Nephron (organoid): ENCODE data around the gene SLC25A39.
"Not testable (repeated sequence)": the region's sequence is repeated elsewhere in the genome, so short reads cannot be mapped to it uniquely, and the experiment has no call there.

ENCODE experiments used
- H3K27ac Mint-ChIP-seq, 3 experiments: 2 replicates each; pipeline ENCODE4 v1.8.0; 2020; ENCODE audit warnings: mixed read lengths in 3 of 3, mild to moderate bottlenecking in 2 of 3, moderate library complexity in 1 of 3
- H3K27me3 Mint-ChIP-seq: 2 replicates; pipeline ENCODE4 v1.8.0; 2021; ENCODE audit warnings: low read depth, mild to moderate bottlenecking, moderate library complexity, mixed read lengths
- H3K36me3 Mint-ChIP-seq: 2 replicates; pipeline ENCODE4 v1.8.0; 2020; ENCODE audit warnings: low read depth, mixed read lengths
- H3K4me1 Mint-ChIP-seq: 2 replicates; pipeline ENCODE4 v1.8.0; 2020; ENCODE audit warnings: mixed read lengths
- H3K4me3 Mint-ChIP-seq, 3 experiments: 2 replicates each; pipeline ENCODE4 v1.8.0; 2020; ENCODE audit warnings: mild to moderate bottlenecking in 3 of 3, mixed read lengths in 3 of 3, moderate library complexity in 2 of 3
- H3K9me3 Mint-ChIP-seq: 2 replicates; pipeline ENCODE4 v1.8.0; 2020; ENCODE audit warnings: mixed read lengths
- TF ChIP-seq, protein P1 (sequence below), 3 experiments: fragments of 200-600 bp; sonication (generic); IDR thresholded peaks; one replicate each; pipeline ENCODE4 v1.5.0; 2021; ENCODE audit warnings: antibody characterized with exemption in 3 of 3; ENCODE audit not compliant: unreplicated experiment in 3 of 3

The SLC25A39 gene, protein sequence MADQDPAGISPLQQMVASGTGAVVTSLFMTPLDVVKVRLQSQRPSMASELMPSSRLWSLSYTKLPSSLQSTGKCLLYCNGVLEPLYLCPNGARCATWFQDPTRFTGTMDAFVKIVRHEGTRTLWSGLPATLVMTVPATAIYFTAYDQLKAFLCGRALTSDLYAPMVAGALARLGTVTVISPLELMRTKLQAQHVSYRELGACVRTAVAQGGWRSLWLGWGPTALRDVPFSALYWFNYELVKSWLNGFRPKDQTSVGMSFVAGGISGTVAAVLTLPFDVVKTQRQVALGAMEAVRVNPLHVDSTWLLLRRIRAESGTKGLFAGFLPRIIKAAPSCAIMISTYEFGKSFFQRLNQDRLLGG

GRCh38 chr17:44324571-44325275 is at the start of gene SLC25A39:
Gene SLC25A39 (minus strand): TSS chr17:44324823. CDS start chr17:44323562, 1,261 bp downstream.
- Mint-ChIP-seq H3K36me3 (peaks cover under 1% of the 10 kb centered on the region), H3K27me3 (peaks cover 15% of the 10 kb centered on the region), H3K9me3 (no peaks in the 10 kb centered on the region), H3K27ac (peak within 1 kb of the TSS; percentile 35 to 90 (median 58)), H3K4me1 (peaks cover 9% of the 10 kb centered on the region), H3K4me3 (peak within 1 kb of the TSS; percentile 88 to 92 (median 92))
- TF ChIP-seq, protein P1, sequence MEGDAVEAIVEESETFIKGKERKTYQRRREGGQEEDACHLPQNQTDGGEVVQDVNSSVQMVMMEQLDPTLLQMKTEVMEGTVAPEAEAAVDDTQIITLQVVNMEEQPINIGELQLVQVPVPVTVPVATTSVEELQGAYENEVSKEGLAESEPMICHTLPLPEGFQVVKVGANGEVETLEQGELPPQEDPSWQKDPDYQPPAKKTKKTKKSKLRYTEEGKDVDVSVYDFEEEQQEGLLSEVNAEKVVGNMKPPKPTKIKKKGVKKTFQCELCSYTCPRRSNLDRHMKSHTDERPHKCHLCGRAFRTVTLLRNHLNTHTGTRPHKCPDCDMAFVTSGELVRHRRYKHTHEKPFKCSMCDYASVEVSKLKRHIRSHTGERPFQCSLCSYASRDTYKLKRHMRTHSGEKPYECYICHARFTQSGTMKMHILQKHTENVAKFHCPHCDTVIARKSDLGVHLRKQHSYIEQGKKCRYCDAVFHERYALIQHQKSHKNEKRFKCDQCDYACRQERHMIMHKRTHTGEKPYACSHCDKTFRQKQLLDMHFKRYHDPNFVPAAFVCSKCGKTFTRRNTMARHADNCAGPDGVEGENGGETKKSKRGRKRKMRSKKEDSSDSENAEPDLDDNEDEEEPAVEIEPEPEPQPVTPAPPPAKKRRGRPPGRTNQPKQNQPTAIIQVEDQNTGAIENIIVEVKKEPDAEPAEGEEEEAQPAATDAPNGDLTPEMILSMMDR (IDR thresholded peaks at IDR 0.05; ENCODE audit: unreplicated experiment in 3 of 3): no peak

DNA sequence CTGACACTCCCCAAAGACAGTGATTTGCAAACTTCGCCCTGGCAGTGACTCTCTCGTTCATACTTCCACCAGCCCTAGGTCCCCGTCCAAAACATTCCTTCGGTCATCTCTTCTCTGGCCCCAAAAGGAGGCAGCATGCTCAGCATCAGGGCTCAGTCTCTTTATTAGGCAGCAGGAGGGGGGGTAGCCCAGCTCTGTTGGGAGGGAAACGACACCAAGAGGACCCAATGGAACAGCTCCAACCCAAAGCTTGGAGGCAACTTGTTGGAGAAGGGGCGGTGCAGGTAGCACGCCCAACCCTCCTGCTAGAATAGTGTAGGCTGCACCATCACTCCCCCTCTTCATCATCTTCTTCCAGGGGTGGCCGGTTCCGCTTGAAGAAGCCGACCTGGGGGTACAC is 47.4 kb upstream of the SLC25A39 start:
- H3K36me3 Mint-ChIP-seq: no peaks in the 10 kb centered on the region

DNA sequence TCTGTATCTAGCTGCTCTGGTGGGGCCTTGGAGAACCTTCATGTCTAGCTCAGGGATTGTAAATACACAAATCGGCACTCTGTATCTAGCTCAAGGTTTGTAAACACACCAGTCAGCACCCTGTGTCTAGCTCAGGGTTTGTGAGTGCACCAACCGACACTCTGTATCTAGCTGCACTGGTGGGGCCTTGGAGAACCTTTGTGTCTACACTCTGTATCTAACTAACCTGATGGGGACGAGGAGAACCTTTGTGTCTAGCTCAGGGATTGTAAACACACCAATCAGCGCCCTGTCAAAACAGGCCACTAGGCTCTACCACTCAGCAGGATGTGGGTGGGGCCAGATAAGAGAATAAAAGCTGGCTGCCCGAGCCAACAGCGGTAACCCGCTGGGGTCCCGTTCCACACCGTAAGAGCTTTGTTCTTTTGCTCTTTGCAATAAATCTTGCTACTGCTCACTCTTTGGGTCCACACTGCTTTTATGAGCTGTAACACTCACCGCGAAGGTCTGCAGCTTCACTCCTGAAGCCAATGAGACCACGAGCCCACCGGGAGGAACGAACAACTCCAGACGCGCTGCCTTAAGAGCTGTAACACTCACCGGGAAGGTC is 44.9 kb upstream of the SLC25A39 start:
- H3K27me3 Mint-ChIP-seq: peaks cover 30% of the 10 kb centered on the region
- peak overlapping the region in 1 of 3 experiments; percentile 16 for H3K4me3 Mint-ChIP-seq
- H3K9me3 Mint-ChIP-seq, H3K36me3 Mint-ChIP-seq: not testable (repeated sequence)
- H3K27ac Mint-ChIP-seq: peak overlapping the region in 2 of 3 experiments; percentile 48 to 74
- peaks cover 15% of the 10 kb centered on the region for H3K4me1 Mint-ChIP-seq

More for the DNA sequence above, 47.4 kb upstream of the SLC25A39 start:
- H3K4me3 Mint-ChIP-seq: no peak overlapping the region
- TF ChIP-seq, protein P1 (IDR thresholded peaks at IDR 0.05; ENCODE audit: unreplicated experiment in 3 of 3): no peak
- H3K4me1 Mint-ChIP-seq: peaks cover 19% of the 10 kb centered on the region
- H3K27ac Mint-ChIP-seq: no peak overlapping the region
- H3K27me3 Mint-ChIP-seq: peaks cover 29% of the 10 kb centered on the region
- no peaks in the 10 kb centered on the region for H3K9me3 Mint-ChIP-seq

DNA sequence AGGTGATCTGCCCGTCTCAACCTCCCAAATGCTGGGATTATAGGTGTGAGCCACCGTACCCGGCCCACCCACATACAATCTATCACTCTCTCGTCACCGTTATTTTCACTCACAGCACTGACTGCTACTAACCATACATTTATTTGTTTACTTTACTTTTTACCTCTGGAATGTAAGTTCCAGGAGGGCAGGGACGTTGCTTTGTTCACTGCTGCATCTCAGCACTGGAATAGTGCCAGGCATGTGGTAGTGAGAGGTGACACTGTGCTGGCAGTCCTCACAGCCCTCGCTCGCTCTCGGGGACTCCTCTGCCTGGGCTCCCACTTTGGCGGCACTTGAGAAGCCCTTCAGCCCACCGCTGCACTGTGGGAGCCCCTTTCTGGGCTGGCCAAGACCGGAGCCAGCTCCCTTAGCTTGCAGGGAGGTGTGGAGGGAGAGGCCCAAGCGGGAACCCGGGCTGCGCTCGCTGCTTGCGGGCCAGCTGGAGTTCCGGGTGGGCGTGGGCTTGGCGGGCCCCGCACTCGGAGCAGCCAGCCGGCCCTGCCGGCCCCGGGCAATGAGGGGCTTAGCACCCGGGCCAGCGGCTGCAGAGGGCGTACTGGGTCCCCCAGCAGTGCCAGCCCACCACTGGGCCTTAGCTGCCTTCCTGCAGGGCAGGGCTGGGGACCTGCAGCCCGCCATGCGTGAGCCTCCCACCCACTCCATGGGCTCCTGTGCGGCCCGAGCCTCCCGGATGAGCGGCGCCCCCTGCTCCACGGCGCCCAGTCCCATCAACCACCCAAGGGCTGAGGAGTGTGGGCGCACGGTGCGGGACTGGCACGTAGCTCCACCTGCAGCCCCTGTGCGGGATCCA is 44.0 kb upstream of the SLC25A39 start:
- H3K36me3 Mint-ChIP-seq, H3K27ac Mint-ChIP-seq, H3K9me3 Mint-ChIP-seq: not testable (repeated sequence)
- H3K4me3 Mint-ChIP-seq: peak overlapping the region in 2 of 3 experiments; percentile 47 to 50
- peaks cover 15% of the 10 kb centered on the region for H3K4me1 Mint-ChIP-seq
- H3K27me3 Mint-ChIP-seq: peaks cover 29% of the 10 kb centered on the region

DNA sequence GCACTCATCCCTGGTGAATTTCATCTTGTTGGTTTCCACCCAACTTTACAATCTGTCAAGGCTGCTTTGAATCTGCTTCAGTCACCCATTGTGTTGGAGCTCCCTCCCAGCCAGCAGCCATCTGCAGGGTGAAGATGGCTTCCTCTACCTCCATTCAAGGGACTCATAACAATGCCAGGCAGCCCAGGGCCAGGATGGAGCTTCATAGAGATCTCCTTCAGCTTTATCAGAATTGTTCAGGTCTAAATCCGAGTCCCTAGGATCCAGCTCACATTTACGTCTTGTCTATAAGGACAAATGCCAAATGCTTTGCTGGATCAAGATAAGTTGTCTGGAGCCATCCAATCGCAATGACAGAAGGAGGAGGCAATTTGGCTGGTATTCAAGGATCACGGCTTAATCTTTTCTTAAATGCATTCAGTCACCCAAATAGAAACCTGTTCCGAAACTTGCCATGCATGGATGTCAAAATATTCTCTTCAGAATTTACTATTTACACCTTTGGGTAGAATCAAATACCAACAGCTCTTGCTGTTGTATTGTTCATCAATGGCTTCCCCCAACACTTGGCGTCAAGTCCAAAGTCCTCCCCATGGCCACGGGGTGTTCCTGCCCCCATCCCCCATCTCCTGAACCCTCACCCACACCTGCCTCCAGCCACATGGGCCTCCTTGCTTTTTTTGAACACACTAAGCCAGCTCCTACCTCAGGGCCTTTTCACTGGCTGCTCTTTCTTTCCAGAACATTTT is 42.8 kb upstream of the SLC25A39 start:
- H3K9me3 Mint-ChIP-seq: no peaks in the 10 kb centered on the region
- TF ChIP-seq, protein P1 (IDR thresholded peaks at IDR 0.05; ENCODE audit: unreplicated experiment in 3 of 3): no peak
- peaks cover 15% of the 10 kb centered on the region for H3K4me1 Mint-ChIP-seq
- H3K4me3 Mint-ChIP-seq: peak overlapping the region; percentile 29 to 67 (median 39)
- H3K27ac Mint-ChIP-seq: peak overlapping the region in 2 of 3 experiments; percentile 5 to 45
- no peaks in the 10 kb centered on the region for H3K36me3 Mint-ChIP-seq
- H3K27me3 Mint-ChIP-seq: peaks cover 23% of the 10 kb centered on the region

DNA sequence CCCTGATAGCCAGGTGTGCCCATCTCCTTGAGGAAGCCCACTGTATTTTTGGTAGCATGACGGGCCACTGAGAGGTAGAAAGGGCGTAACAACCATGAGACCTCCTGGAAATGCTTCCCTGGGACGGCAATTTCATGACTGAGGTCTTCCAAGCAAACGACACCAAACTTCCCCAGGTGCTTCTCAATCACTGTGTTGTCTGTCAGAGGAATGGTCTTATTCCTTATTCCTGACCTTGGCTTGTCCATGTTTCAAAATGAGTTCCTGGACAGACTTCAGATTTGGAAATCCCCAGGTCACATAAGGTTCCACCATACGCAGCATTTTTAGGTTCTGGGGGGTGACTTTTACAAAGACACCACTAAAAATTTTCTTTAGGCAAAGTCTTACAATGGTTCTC is 40.4 kb upstream of the SLC25A39 start:
- H3K27me3 Mint-ChIP-seq: peaks cover 17% of the 10 kb centered on the region
- peak overlapping the region; percentile 86 to 95 (median 94) for H3K4me3 Mint-ChIP-seq
- H3K9me3 Mint-ChIP-seq, H3K36me3 Mint-ChIP-seq: not testable (repeated sequence)
- H3K27ac Mint-ChIP-seq: peak overlapping the region in 2 of 3 experiments; percentile 15 to 56
- H3K4me1 Mint-ChIP-seq: peaks cover 33% of the 10 kb centered on the region
